ENCODE measurements around the gene PLAA.
"Not testable (repeated sequence)": the region's sequence is repeated elsewhere in the genome, so short reads cannot be mapped to it uniquely, and the experiment has no call there.

The PLAA gene

DNA sequence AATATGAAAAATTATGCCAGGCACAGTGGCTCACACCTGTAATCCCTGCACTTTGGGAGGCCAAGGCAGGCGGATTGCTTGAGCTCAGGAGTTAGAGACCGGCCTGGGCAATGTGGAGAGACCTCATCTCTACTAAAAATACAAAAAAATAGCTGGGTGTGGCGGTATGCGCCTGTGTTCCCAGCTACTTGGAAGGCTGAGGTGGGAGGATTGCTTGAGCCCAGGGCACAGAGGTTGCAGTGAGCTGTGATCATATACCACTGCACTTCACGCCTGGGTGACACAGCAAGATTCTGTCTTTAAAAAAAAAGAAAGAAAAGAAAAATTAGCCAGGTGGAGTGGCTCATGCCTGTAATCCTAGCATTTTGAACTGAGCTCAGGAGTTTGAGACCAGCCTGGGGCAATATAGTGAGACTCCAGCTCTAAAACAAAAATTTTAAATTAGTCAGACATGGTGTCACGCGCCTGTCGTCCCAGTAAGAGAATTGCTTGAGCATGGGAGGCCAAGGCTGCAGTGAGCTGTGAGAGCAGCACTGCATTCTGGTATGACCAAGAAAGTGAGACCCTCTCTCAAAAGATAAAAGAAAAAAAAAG lies 18.0 kb downstream of the PLAA start:
- DNase-seq: no peak

DNA sequence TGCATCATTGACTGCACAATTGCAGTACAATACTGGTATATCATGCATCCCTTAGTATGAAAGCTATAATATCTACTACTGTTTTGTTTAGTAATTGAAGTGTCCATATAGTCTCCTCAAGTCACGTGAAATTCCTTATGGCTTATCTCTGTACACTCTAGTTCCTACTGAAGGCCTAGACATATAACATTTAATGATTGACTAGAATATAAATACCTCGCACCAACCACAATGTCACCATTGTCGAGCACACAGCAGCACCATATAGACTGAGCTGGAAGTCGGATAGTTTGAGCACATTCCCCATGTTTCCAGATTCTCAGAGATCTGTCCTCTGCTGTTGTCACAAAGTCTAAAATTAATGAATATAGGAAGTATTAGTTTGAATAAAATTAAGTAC lies 21.4 kb downstream of the PLAA start:
- no peak for DNase-seq

GRCh38 chr9:26919698-26920097 lies 27.3 kb downstream of the PLAA start:
- no peak for DNase-seq

GRCh38 chr9:26913138-26913668 lies 33.8 kb downstream of the PLAA start:
- no peak for DNase-seq

DNA sequence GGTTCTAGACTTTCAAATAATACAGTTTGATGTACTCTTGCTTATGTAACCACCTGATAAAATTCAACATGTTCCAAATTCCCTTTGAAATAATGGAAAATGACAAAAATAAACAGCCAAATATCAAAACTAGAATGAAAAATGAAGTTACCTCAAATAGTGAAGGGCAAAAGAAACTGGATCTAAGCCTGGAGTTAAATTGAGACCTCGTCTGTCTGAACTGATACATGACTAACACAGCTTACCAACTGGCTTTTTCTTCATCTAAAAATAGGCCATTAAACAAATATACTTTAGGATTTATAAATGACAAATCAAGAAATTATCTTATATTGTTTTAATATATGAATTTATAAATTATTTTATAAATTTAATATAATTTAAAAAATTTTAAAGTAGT lies 42.4 kb downstream of the PLAA start:
- no peak for DNase-seq

- no peak for DNase-seq
Measured at GRCh38 chr9:26904070-26904469, 43.0 kb downstream of the PLAA start.

DNA sequence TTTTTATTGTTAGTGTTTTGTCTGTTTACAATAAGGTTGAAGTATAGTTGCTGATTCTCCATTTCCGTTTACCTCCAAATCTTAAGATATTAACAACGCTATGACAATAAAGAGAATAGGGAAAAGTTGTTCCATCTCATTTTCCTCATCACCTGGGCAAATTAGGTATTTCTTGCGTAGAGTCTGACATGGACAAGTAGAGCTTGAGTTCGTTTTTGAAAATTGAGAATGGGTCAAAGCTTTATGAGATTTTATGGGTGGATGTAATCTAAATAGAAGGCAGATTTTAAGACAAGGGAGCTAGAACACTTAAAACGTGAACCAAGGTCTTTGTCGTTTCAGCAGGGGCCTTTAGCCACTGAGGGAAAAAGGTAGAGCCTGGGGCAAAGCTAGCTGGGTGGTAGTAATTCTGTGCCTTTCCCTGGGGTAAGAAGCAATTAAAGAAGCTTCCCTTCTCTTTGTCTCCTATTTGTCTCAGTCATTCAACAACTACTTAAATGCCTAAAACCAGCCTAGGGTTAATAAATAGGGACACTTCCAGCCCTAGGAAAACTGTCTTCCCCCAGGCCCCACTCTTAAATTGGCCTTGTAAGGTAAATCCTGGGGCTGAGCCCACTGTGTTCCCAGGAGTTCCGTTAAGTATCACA lies 53.9 kb downstream of the PLAA start:
- DNase-seq: no peak

DNA sequence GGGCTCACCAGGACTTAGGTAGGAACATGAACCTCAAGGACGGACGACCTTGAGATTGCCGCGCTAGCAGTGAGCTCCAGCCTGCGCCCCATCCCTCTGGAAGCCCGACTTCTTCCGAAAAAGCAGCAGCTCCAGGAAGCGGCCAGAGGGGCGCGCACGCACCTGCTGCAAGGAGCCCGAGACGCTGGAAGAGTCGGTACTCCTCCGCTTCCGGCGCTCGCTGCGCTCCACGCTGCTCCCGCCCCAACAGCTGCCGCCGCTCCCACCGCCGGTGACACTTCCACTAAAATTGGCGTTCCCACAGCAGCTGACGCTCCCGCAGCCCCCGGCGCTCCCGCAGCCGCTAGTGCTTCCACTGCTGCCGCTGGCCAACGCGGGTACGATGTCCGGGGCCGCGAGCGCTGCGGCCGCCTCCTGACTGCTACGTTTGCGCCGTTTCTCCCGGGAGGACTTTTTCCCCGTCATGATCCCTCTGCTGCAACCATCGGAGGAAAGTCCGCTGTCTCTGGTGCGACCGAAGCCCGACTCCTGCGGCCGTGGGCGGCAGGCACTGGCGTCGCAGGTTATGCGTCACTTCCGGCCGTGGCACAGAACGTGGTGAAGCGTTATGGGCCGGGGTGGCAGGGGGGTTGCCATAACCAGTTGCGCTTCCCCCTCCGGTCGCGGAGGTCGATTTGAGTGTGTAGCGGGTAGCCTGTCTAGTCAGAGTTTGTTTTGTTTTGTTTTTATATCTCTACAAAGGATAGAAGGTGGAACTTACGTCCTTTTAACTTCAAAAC lies 54.6 kb downstream of the PLAA start, which contains the start of gene CAAP1:
Gene CAAP1, minus strand, starts transcription at position 552 of the 779 bp plus-strand sequence. Its CDS starts 87 bp downstream, at position 465.
- DNase-seq: peak; percentile 93

GRCh38 chr9:26891726-26892125 lies 55.3 kb downstream of the PLAA start:
- DNase-seq: no peak

DNA sequence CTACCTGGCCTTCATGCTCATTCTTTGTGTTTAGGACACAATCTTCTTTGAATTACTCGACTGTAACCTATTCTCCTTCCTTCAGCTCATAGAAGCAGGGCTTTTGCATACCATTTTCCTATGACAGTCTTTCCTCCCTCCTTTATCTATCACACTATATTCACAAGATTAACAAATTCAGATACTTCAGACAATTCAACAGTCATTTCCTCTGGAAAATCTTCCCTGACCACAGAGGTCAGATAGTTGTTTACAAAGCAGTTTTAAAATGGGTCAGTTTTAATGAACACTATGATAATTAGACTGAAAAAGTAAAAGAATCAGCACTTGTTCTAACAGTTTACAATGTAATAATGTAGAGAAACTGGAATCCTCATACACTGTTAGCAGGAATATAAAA lies 58.8 kb downstream of the PLAA start:
- DNase-seq: no peak

GRCh38 chr9:26882154-26882553 lies 64.9 kb downstream of the PLAA start:
- no peak for DNase-seq

DNA sequence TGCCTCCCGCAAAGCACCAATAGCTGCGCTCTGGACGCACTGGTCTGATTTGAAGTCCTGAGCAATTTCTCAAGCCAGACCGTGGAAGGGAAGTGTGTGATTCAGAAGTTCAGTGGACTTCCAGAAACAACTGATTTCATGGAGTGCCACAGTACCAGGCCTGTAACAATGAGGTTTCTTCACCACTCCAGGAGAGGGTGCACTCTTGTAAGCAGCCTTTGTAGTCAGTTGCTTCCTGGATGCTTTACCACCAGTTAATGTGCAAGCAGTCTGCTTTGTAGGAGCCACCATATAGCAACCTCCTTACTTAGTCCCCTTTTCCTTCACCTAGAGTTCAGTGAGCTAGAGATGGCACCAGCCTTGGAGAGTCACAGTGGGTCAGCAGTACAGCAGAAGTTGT lies 66.8 kb downstream of the PLAA start:
- no peak for DNase-seq

DNA sequence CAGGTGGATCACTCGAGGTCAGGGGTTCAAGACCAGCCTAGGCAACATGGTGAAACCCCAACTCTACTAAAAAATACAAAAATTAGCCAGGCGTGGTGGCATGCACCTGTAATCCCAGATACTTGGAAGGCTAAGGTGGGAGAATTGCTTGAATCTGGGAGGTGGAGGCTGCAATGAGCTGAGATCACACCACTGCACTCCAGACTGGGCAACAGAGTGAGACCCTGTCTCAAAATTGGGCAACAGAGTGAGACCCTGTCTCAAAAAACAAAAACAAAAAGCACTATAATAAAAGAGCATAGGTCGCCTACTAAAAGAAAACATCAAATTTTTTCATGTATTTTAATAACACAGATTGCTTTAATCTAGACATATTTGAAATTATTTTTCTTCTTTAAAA lies 71.9 kb downstream of the PLAA start:
- DNase-seq: not testable (repeated sequence)

- DNase-seq: no peak
Measured at GRCh38 chr9:26870292-26870691, 76.8 kb downstream of the PLAA start.

GRCh38 chr9:26863074-26863473 lies 84.0 kb downstream of the PLAA start:
- DNase-seq: no peak

DNA sequence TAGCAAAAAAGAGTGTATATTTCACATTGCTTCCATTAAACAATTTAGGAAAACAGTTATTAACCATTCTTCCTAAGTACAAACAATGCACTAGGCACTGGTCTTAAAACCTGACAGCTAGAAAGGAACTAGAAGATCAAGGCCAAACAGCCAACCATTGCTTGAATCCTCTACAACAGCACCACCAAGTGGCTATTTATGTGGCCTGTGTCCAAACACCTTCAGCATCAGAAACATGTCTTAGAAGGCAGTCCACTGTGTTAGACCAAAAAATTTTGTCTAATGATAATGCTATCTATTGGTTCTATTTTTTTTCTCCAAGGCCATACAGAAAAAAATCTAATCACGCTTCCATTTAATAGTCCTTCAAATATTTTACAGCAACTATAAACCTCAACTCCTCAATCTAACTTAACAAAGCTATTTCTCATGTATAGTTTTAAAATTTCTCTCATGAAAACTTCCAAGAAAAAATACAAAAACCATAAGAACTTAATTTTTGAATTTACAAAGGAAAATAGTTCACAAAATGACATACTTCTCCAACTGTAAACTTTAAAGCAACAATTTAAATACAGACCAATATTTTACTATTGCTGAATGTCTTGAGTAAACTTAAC lies 90.5 kb downstream of the PLAA start:
- DNase-seq: no peak
